SK-N-DZ (cell line): ENCODE data around the gene HES2.
"Not testable (repeated sequence)": the region's sequence is repeated elsewhere in the genome, so short reads cannot be mapped to it uniquely, and the experiment has no call there.

Experiments used
- DNase-seq: peaks from one replicate; pipeline ENCODE4 v3.0.0-alpha.2; 2015; ENCODE audit warnings: low spot score

Gene HES2

DNA sequence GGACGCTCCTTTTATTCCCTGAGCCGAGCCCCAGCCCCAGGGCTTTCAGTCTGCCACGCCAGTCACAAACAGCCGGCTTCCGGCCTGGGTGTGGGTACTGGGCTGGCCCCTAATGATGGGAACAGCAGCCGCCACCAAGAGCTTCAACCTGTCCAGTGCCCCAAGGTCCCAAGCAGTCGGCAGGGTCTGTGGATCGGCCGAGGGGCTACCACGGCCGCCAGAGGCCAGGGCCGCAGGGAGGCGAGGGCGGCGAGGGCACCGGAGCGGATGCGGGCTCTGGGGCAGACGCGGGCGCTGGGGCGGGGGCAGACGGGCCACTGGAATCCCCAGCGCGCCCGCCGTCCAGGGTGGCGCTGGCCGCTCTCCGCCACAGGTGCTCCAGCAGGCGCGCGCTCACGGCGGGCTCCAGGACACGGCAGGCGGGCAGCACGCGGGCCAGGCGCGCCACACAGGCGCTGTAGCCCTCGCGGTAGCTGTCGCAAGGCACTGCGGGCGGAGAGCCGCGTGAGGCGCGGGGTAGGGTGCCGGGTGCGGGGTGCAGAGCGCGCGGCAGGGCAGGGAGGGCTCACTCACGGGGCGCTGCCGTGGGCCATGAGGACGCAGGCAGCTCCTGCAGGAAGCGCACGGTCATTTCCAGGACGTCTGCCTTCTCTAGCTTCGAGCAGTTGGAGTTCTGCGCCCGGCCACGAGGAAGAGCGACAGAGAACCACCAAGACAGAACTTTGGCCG lies 887 bp downstream of the HES2 start:
- DNase-seq, result no peak

DNA sequence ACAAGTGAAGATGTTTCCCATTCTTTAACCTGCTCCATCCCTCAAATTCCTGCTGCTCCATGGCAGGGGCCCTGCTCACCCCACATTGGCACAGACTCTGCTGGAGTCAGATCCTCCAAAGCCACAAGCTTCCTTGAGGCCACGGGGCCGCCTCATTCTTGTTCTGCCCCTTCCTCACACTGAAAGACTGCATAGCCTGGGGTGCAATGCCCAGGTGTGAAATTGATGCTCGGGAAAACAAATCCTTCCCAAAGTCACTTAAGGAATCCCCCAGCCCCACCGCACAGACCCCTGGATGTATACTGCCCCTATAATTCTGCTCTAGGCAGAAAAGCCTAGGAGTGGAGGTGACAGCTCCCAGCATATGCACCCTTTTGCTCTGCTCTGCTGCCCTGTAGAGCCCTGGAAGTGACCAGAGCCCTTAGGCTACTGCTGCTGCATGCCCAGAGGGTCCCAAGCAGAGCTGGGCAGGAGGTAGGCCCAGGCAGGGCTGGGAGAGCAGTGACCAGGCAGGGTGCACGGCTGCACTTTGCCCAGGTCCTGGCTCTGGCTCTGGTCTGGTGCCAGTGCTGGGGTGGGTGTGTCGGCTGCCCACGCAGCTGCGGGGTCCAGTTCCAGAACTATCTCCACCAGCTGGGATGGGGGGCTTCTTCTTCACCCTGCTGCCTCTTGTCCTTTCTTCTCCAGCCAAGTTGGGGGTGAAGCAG lies 1.6 kb downstream of the HES2 start:
- DNase-seq, result no peak

DNA sequence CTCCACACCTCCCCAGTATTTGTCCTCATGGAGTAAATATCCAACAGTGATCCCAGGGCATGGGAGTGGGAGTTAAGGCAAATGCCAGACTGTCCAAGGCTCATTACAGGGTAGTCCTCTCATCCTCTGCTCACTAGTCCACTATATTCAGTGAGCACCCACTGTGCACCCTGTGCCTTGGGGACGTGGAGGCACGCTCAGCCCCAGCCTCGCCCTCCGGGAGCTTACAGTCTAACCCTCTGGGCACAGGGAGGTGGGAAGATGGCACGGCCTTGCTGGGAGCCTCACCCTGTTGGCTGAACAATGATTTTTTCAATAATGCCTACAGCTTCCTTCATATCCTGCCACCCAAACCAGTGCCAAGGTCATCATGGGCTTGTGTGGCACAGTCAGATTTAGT lies 2.8 kb downstream of the HES2 start:
- DNase-seq, result no peak

DNA sequence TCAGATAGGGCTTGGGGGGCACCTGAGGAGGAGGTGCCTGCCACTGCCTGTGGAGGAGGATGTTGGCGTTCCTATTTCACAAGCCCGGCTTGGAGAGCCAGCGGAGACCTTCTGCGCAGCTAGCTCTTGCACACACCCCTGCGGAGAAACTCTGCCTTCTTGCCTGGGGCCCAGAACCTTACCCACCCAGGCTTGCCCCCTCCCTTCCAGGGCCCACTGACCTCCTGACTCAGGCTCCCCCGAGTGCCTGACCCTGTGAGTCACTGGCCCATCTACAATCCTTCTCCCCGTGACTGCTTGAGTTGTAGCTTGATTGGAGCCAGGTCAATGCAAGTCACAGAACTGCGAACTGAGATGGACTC lies 3.4 kb downstream of the HES2 start:
- no peak for DNase-seq

DNA sequence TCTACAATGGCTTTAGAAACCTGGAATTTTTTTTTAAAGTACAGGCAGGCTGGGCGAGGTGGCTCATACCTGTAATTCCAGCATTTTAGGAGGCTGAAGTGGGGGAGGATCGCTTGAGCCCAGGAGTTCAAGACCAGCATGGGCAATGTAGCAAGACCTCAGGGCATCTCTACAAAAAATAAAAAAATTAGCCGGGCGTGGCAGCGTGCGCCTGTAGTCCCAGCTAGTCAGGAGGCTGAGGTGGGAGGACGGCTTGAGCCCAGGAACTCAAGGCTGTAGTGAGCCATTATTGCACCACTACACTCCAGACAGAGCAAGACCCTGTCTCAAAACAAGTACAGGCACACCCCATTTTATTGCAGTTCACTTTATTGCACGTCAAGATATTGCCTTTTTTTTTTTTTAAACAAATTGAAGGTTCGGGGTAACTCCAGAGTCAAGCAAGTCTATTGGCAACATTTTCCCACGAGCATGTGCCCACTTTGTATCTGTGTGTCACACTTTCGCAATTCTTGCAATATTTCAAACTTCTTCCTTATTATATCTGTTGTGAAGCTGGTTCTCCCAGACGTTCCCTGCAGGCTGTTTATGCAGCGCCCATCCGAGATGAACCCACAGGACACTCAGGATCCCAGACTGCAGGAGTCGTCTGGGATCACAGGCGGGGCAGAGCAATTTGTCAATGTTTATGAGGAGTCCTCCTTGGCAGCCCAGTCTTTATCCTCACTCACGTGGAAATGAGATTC lies 4.7 kb downstream of the HES2 start:
- DNase-seq, result no peak

DNA sequence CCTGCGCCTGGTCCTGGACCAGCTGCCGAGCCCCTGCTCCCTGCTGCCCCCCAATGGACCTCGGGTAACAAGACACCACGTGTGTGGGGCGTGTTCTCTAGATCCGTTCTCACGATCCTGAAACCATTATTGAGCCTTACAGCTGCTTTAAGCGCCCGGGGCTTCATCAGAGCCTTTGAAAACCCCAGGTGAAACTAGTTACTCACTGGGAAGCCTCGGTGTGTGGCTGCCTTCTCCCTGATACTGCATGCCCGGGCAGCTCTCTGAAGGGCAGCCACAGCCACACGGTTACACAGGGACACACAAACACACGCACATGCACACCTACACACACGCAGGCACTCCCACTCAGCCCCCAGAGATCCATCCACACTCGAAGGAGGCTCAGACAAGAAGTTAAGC lies 5.3 kb downstream of the HES2 start:
- no peak for DNase-seq

DNA sequence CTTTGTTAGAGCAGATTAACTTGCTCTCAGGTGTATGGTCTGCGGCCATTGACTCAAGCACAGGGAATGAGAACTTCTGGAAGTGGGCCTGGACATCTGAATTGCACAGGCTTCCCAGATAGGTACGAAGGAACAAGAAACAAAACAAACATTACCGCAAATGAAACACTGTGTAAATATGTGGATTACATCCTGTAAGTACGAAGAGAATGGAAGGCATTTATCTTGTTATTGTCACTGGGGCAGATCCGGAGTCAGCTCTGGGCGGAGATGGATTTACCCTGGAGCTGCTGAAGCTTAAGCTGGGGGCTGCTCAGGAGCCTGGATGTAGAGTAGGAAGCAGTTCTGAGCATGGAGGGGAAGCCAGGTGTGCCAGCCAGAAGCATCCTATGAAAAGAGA lies 6.8 kb downstream of the HES2 start:
- no peak for DNase-seq

DNA sequence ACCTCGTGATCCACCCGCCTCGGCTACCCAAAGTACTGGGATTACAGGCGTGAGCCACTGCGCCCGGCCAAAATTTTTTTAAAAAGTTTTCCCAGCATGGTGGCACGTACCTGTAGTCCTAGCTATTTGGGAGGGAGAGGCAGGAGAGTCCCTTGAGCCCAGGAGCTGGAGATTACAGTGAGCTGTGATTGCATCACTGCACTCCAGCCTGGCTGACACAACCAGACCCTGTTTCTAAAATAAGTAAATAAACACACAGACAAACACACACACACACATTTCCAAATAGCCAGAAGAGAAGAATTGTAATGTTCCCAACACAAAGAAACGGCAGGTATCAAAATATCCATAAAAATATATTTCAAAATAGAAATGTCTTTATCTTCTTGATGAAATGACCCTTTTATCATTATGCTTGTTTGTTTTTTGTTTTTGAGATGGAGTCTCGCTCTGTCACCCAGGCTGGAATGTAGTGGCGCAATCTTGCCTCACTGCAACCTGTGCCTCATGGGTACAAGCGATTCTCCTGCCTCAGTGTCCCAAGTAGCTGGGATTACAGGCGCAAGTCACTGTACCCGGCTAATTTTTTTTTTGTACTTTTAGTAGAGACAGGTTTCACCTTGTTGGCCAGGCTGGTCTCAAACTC lies 9.3 kb downstream of the HES2 start:
- DNase-seq, result no peak

DNA sequence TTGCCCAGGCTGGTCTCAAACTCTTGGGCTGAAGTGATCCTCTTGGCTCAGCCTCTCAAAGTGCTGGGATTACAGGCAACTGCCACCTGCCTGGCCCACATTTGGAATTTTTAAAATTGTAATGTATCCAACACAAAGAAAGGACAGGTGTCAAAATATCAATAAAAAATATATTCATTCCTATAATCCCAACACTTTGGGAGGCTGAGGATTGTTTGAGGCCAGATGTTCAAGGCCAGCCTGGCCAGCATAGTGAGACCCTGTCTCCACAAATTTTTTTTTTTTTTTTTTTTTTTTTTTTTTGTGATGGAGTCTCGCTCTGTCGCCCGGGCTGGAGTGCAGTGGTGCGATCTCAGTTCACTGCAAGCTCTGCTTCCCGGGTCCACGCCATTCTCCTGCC lies 10.0 kb downstream of the HES2 start:
- no peak for DNase-seq

DNA sequence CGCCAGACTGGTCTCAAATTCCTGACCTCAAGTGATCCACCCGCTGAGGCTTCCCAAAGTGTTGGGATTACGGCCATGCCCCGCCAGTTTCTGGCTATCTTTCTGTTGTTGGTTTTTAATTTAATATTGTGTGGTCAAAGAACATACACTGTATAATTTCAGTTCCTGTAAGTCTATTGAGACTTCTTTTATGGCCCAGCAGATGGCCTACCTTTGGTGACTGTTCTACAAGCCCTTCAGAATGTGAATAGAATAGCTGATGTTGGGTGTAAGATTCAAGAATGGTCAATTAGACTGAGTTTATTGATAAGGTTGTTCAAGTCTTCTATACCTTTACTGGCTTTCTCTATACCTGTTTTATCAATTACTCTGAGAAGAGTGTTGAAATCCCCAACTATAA lies 10.7 kb downstream of the HES2 start:
- DNase-seq, result no peak

DNA sequence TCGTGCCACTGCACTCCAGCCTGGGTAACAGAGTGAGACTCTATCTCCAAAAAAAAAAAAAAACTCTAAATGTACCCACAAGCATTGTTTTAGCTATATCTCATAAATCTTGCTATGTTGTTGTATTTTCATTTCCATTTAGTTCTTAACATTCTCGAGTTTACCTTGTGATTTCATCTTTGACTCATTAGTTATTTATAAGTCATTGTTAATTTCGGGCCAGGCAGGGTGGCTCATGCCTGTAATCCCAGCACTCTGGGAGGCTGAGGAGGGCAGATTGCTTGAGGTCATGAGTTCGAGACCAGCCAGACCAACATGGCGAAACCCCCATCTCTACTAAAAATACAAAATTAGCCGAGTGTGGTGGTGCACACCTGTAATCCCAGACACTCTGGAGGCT lies 11.7 kb downstream of the HES2 start:
- no peak for DNase-seq

DNA sequence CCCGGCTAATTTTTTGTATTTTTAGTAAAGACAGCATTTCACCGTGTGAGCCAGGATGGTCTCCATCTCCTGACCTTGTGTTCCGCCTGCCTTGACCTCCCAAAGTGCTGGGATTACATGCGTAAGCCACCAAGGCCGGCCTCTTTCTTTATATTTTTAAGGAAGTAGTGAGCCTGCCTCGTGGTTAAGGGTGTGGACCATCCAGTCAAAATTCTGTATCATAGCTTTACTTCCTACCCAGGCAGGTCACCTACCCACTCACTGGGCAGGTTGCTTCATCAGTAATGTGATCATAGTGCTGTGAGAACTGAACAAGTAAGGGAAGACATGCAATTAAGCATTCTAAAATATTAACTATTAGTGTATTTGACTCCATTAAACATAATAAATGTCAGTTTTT lies 18.0 kb downstream of the HES2 start:
- no peak for DNase-seq

DNA sequence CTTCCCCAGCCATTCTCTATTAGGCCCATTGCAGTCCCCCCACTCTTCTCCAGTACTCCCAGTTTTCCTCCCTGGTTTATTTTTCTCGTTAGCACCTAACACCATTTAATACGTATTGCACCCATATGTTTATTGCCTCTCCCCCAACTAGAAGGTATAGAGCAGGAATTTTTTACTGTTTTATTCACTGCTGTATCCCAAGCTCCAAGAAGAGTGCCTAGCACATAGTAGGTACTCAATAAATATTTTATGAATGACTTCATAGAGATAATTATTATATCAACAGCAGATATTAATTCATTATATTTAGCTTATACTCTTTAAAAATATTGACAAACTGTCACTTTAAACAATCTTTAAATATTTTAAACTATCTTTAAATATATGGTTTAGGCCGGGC lies 20.4 kb downstream of the HES2 start:
- no peak for DNase-seq

DNA sequence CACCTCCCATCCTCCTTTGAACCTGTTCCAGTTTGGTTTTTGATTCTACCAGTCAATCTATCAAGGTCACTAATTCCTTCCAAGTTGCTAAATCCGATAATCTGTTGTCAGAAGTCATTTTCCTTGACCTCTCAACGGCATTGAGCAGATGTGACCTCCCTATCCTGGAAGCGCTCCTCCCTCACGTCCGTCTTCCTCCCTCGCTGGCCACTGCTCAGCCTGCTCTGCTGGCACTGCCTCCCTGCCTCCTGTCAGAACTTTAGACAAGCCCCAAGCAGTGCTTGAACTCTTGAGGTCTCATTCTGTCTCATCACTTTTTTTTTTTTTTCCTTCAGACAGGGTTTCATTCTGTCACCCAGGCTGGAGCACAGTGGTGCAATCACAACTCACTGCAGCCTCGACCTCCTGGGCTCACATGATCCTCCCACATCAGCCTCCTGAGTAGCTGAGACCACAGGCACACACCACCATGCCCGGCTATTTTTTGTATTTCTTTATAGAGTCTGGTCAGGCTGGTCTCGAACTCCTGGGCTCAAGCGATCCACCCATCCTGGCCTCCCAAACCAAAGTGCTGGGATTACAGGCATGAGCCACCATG lies 21.8 kb downstream of the HES2 start:
- no peak for DNase-seq

DNA sequence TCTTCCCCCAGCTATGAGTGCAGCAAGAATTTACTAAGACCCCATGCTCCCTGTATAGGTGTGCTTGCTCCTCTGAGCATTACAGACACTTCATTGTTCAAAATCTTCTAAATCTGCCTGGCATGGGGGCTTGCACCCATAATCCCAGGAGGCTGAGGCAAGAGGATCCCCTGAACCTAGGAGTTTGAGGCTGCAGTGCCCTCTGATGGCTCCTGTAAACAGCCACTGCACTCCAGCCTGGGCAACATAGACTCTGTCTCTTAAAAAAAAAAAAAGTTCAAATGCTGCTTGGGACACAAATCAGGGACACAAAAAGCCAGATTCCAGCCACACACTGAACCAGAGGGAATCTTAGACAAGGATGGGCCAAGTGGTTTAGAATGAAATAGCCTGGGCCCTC lies 22.7 kb downstream of the HES2 start:
- DNase-seq, result no peak

DNA sequence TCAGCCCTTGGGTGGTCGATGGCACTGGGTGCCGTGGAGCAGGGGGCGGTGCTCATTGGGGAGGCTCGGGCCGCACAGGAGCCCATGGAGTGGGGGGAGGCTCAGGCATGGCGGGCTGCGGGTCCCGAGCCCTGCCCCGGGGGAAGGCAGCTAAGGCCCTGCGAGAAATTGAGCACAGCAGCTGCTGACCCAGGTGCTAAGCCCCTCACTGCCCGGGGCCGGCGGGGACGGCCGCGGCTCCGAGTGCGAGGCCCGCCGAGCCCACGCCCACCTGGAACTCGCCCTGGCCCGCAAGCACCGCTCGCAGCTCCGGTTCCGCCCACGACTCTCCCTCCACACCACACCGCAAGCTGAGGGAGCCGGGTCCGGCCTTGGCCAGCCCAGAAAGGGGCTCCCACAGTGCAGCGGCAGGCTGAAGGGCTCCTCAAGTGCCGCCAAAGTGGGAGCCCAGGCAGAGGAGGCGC lies 23.9 kb downstream of the HES2 start:
- DNase-seq, result not testable (repeated sequence)

DNA sequence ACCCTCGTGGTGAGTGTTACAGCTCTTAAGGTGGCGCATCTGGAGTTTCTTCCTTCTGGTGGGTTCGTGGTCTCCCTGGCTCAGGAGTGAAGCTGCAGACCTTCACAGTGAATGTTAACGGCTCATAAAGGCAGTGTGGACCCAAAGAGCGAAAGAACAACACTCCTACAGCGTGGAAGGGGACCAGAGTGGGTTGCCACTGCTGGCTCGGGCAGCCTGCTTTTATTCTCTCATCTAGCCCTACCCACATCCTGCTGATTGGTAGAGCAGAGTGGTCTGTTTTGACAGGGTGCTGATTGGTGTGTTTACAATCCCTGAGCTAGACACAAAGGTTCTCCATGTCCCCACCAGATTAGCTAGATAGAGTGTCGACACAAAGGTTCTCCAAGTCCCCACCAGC lies 24.6 kb downstream of the HES2 start:
- DNase-seq, result not testable (repeated sequence)

DNA sequence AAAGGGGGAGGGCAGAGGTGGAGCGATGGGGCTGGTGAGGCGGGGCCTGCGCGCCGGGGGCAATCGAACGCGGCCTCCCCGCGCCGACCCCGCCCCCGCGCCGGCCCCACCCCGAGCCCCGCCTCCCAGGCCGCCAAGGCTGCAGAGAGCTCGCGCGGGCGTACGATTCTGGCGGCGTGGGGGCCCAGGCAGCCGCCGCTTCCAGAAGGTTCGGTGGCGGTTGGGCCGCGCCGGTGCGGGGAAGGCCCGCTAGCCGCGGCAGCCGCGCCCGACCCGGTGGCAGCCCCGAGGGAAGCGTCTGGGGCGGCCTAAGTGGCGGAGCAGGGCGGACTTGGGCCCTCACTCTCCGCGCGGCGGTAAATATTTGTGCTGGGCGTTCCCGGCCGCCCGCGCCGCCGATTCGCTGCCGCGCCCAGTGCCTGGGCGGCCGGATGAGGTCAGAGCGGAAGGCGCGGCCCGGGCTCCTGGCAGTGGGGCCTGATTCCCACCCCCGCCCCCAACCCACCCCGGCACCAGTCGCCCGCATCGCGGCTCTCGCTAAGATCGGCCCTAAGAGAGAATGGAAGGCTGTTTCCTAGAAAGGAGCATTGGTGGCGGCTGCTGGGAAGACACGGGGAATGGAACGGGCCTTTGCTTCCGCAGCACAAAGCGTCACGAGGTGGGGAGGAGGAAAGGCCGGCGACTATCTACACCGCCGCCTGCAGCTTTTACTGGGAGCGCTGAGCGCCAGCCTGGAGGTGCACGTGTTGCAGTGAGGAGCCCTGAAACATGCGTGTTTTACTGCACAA lies 26.1 kb downstream of the HES2 start, which contains the start of gene ACOT7:
Gene ACOT7 (minus strand): TSS at position 368 of the 788 bp plus-strand sequence. CDS start 368 bp downstream, outside the sequence.
- peak; percentile 81 for DNase-seq

DNA sequence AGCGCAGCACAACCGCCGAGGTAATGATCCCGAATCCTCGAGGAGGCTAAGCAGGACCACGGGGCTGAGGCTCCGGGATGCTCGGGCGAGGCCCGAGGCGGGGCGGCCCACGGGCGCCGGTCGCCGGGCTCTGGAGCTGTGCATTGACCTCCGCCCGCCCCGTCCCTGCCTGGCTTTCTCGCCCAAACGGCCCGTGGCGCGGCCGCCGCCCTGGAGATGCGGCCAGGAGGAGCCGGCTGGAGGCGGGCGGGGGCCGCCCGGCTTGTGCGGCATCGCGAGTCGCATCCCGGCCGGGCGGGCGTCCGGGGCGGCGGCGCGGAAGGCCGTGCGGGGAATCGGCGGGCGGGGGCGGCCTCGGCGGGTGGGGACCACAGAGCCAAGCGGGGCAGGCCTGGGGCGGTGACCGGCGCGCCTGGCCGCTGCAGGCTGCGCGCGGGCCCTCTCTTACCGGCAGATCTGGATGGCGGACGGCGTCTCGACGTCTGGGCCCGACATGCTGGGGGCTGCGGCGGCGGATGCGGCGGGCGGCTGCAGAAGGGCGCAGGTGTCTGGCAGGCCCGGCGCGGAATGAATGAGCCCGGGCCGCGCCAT lies 26.8 kb downstream of the HES2 start:
- DNase-seq, result no peak
